Transverse colon (tissue), 4 donors: Measurements from ENCODE around the gene MTRR. TPM values are rescaled to one million over a fixed set of nuclear protein-coding genes. Genes with fewer than 3 reads are reported as not detected.

Experiments
- DNase-seq: peaks from one replicate; pipeline ENCODE4 v3.0.0-alpha.2; 2019
- H3K27ac ChIP-seq, 4 donors: fragments of 200-600 bp; sonication (generic); 2 replicates each; pipeline ENCODE4 v1.5.1; 2016 to 2018; ENCODE audit warnings: inconsistent platforms in 4 of 4
- H3K27me3 ChIP-seq: fragments of 200-600 bp; sonication (generic); 2 replicates; pipeline ENCODE4 v1.5.1; 2017; ENCODE audit warnings: inconsistent platforms
- H3K36me3 ChIP-seq, 4 donors: fragments of 200-600 bp; sonication (generic); 2 replicates each; pipeline ENCODE4 v1.5.1; 2017 to 2019; ENCODE audit warnings: inconsistent platforms in 4 of 4
- H3K4me1 ChIP-seq, 4 donors: fragments of 200-600 bp; sonication (generic); 2 replicates each; pipeline ENCODE4 v1.5.1; 2017 to 2020; ENCODE audit warnings: inconsistent platforms in 4 of 4
- H3K4me3 ChIP-seq, 4 donors: fragments of 200-600 bp; sonication (generic); 1 replicate in 1 of 4; 2 replicates in 3 of 4; pipeline versions ENCODE4 v1.5.1 to v1.6.1; 2017 to 2019; ENCODE audit warnings: inconsistent platforms in 4 of 4
- H3K9me3 ChIP-seq, 2 donors: fragments of 200-600 bp; sonication (generic); 2 replicates each; pipeline ENCODE4 v1.5.1; 2017 to 2019; ENCODE audit warnings: inconsistent platforms in 2 of 2
- EP300 ChIP-seq: sonication (generic); formaldehyde crosslinking; IDR thresholded peaks from one replicate; pipeline ENCODE4 v1.6.1; 2017; ENCODE audit warnings: antibody characterized with exemption, low read depth
- POLR2A ChIP-seq: fragments of 450-650 bp; IDR thresholded peaks from one replicate; pipeline ENCODE4 v1.6.1; 2016; ENCODE audit warnings: antibody characterized with exemption, mild to moderate bottlenecking, moderate library complexity
- POLR2AphosphoS5 ChIP-seq, 3 donors: sonication (generic); formaldehyde crosslinking; IDR thresholded peaks; one replicate each; pipeline ENCODE4 v1.6.1; 2016; ENCODE audit warnings: antibody characterized with exemption in 3 of 3
- WGBS, 2 donors: methylation state at CpG; one replicate each; pipeline ENCODE4 v1.1.5; 2018; ENCODE audit warnings: low coverage in 1 of 2; 5-methylcytosine and 5-hydroxymethylcytosine counted together
- in situ Hi-C, 4 donors: fragments of 200-750 bp; cut with MboI; loops; one replicate each; pipeline versions ENCODE4 v1.15.0 to v1.15.1; 2017; ENCODE audit warnings: low sequenced_read_pairs in 3 of 4, low pct_ligation_motif_present in 1 of 4, low pct_unique_long_range_greater_than_20kb in 1 of 4
- intact Hi-C: fragments of 100-400 bp; cut with DNase I; formaldehyde crosslinking; loops from one replicate; pipeline ENCODE4 v1.15.1; 2023; ENCODE audit warnings: low total_unique reads
- total RNA-seq, 4 donors: library from RNA; depleted of rRNA; stranded (reverse); fragments of >200 nt; gene quantifications; one replicate each; pipeline ENCODE4 v1.1.0, GENCODE V29; 2016
- TF ChIP-seq, protein P1 (sequence below), 5 experiments: fragments of 200-600 bp in 3 of 5; fragments of 450-650 bp in 2 of 5; sonication (generic) in 3 of 5; IDR thresholded peaks; 1 replicate in 2 of 5; 2 replicates in 3 of 5; pipeline ENCODE4 v1.5.1; 2016 to 2017; ENCODE audit warnings: antibody characterized with exemption in 5 of 5, inconsistent platforms in 3 of 5, mild to moderate bottlenecking in 2 of 5, moderate library complexity in 1 of 5

Gene MTRR
- total RNA-seq, 4 donors from 2014 or later = 31.4 to 120 (median 43.4) TPM

DNA sequence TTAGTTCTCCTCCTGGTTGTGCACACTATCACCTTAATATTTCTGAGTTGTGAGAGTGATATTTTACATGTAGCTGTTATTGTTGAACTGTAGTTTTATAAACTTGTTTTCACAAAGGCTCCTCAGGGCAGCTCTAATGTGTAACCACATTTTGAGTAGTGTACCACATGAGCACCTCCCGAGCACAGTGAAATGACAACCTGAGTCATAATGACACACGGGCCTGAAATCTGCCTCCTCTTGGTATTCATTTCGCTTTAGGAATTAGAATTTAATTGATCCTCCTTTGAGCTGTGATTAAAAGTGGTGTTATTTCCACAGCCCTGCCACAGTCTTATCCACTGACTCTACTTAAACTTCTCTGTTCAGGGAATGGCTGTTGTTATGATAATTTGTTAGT is 7.9 kb downstream of the MTRR start:
- Histone ChIP-seq H3K27ac (no peak overlapping the region), H3K4me3 (no peak overlapping the region), H3K9me3 (no peaks in the 10 kb centered on the region), H3K4me1 (peaks cover 3 to 31% (median 19%) of the 10 kb centered on the region in 4 donors), H3K27me3 (no peaks in the 10 kb centered on the region), H3K36me3 (peaks cover 0 to 31% (median 6%) of the 10 kb centered on the region in 4 donors)
- TF ChIP-seq POLR2AphosphoS5 (IDR thresholded peaks at IDR 0.05) = no peak
- TF ChIP-seq POLR2A = no peak
- TF ChIP-seq, protein P1, sequence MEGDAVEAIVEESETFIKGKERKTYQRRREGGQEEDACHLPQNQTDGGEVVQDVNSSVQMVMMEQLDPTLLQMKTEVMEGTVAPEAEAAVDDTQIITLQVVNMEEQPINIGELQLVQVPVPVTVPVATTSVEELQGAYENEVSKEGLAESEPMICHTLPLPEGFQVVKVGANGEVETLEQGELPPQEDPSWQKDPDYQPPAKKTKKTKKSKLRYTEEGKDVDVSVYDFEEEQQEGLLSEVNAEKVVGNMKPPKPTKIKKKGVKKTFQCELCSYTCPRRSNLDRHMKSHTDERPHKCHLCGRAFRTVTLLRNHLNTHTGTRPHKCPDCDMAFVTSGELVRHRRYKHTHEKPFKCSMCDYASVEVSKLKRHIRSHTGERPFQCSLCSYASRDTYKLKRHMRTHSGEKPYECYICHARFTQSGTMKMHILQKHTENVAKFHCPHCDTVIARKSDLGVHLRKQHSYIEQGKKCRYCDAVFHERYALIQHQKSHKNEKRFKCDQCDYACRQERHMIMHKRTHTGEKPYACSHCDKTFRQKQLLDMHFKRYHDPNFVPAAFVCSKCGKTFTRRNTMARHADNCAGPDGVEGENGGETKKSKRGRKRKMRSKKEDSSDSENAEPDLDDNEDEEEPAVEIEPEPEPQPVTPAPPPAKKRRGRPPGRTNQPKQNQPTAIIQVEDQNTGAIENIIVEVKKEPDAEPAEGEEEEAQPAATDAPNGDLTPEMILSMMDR (IDR thresholded peaks at IDR 0.05) = no peak
- TF ChIP-seq EP300 = no peak
- intact Hi-C loops = loop anchor here (5.0 kb wide), 1 partner anchor 1950 kb away; no protein-coding TSS in a partner anchor
- DNase-seq = no peak
- in situ Hi-C loops = no loop called here
- WGBS, 2 donors = 75% methylated on average over 3 of the region's 3 CpGs; no CpG with 5 or more reads in 1 of the 2 donors

DNA sequence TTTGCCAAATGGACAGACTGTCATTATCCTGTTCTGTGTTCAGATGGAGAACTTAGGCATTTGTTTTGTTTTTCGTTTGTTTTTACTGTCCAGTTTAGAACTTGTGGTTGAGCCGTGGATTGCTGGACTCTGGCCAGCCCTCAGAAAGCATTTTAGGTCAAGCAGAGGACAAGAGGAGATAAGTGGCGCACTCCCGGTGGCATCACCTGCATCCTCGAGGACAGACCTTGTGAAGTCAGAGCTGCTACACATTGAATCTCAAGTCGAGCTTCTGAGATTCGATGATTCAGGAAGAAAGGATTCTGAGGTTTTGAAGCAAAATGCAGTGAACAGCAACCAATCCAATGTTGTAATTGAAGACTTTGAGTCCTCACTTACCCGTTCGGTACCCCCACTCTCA is 8.9 kb downstream of the MTRR start:
- H3K4me1 ChIP-seq = peaks cover 3 to 21% (median 14%) of the 10 kb centered on the region in 4 donors
- H3K27me3 ChIP-seq = no peaks in the 10 kb centered on the region
- H3K27ac ChIP-seq = peak overlapping the region in 1 of 4 donors; percentile 38
- H3K9me3 ChIP-seq = no peaks in the 10 kb centered on the region
- in situ Hi-C loops (no loop called here), intact Hi-C loops (loop anchor here (5.0 kb wide), 1 partner anchor 1951 kb away; no protein-coding TSS in a partner anchor)
- WGBS, 2 donors = 70 to 72% methylated on average over 3 to 9 of the region's 9 CpGs
- DNase-seq = no peak
- TF ChIP-seq POLR2A = no peak
- TF ChIP-seq EP300 = no peak
- no peak for TF ChIP-seq POLR2AphosphoS5 (IDR thresholded peaks at IDR 0.05)
- TF ChIP-seq, protein P1 (IDR thresholded peaks at IDR 0.05) = no peak
- H3K36me3 ChIP-seq = peaks cover 0 to 34% (median 6%) of the 10 kb centered on the region in 4 donors
- H3K4me3 ChIP-seq = no peak overlapping the region

DNA sequence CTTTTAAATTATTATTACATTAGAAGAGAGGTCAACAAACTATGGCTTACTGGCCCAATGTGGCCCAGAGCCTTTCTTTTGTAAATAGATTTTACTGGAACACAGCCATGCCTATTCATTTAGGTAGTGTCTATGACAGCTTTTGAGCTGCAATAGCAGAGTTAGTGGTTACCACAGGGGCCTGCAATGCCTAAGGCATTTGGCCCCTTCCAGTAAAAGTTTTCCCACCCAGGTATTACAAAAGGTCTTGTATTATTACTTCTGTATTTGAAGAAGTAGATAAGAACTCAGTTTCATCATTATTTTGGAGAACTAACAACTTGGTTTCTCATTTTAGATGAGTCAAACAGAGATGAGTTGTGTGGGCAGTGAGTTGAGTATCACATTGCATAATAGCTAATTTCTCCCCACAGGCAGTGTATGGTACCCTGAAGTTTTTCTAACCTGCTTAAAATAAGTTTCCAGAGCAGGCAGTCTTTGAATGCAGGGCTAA is 9.5 kb downstream of the MTRR start:
- in situ Hi-C loops = no loop called here
- intact Hi-C loops = loop anchor here (5.0 kb wide), 1 partner anchor 1951 kb away; no protein-coding TSS in a partner anchor
- peak overlapping the region in 3 of 4 donors; percentile 18 to 38 (median 24) for H3K27ac ChIP-seq

GRCh38 chr5:7881091-7881490 is 12.1 kb downstream of the MTRR start:
- H3K36me3 ChIP-seq = peaks cover 0 to 48% (median 14%) of the 10 kb centered on the region in 4 donors
- peaks cover 3 to 21% (median 14%) of the 10 kb centered on the region in 4 donors for H3K4me1 ChIP-seq
- no peaks in the 10 kb centered on the region for H3K27me3 ChIP-seq
- 90 to 100% methylated on average over 2 to 4 of the region's 4 CpGs for WGBS, 2 donors
- H3K27ac ChIP-seq = no peak overlapping the region
- in situ Hi-C loops (no loop called here), intact Hi-C loops (no loop called here)
- TF ChIP-seq, protein P1 (IDR thresholded peaks at IDR 0.05) = no peak
- TF ChIP-seq EP300 (no peak), POLR2AphosphoS5 (IDR thresholded peaks at IDR 0.05) (no peak), POLR2A (no peak)
- H3K4me3 ChIP-seq = no peak overlapping the region
- H3K9me3 ChIP-seq = no peaks in the 10 kb centered on the region
- DNase-seq = no peak

More for the DNA sequence above, 9.5 kb downstream of the MTRR start:
- Histone ChIP-seq H3K36me3 (peaks cover 0 to 35% (median 7%) of the 10 kb centered on the region in 4 donors), H3K9me3 (no peaks in the 10 kb centered on the region), H3K4me3 (no peak overlapping the region), H3K27me3 (no peaks in the 10 kb centered on the region), H3K4me1 (peaks cover 3 to 21% (median 14%) of the 10 kb centered on the region in 4 donors)
- TF ChIP-seq POLR2AphosphoS5 (IDR thresholded peaks at IDR 0.05) = no peak
- TF ChIP-seq EP300 = no peak
- TF ChIP-seq POLR2A = no peak
- TF ChIP-seq, protein P1 (IDR thresholded peaks at IDR 0.05) = no peak
- no peak for DNase-seq
